ENCODE measurements around the gene DNAH10. TPM values are rescaled to one million over a fixed set of nuclear protein-coding genes. Genes with fewer than 3 reads are reported as not detected.

The DNAH10 gene
- total RNA-seq, 1 donor from 2014 or later: 10.1 TPM

- Histone ChIP-seq H3K27me3 (ENCODE audit: low read depth) (no peaks in the 10 kb centered on the region), H3K27ac (no peak overlapping the region), H3K4me3 (no peak overlapping the region), H3K4me1 (no peaks in the 10 kb centered on the region), H3K36me3 (peaks cover 95% of the 10 kb centered on the region), H3K9me3 (no peaks in the 10 kb centered on the region)
- DNase-seq (no peak), ATAC-seq (no peak)
- TF ChIP-seq CTCF (IDR thresholded peaks at IDR 0.05): no peak
- intact Hi-C loops (cut with DNase I): no loop called here
These were observed 38.3 kb upstream of the DNAH10 start for GRCh38 chr12:123723765-123724164.

GRCh38 chr12:123726244-123726643 is 35.9 kb upstream of the DNAH10 start:
- ATAC-seq: no peak
- Histone ChIP-seq H3K4me3 (no peak overlapping the region), H3K4me1 (no peaks in the 10 kb centered on the region), H3K27me3 (ENCODE audit: low read depth) (no peaks in the 10 kb centered on the region), H3K27ac (no peak overlapping the region), H3K36me3 (peaks cover 99% of the 10 kb centered on the region), H3K9me3 (no peaks in the 10 kb centered on the region)
- no peak for TF ChIP-seq CTCF (IDR thresholded peaks at IDR 0.05)
- no peak for DNase-seq
- intact Hi-C loops (cut with DNase I): no loop called here

- Histone ChIP-seq H3K36me3 (peaks cover 99% of the 10 kb centered on the region), H3K4me3 (no peak overlapping the region), H3K27me3 (ENCODE audit: low read depth) (no peaks in the 10 kb centered on the region), H3K9me3 (no peaks in the 10 kb centered on the region), H3K4me1 (no peaks in the 10 kb centered on the region), H3K27ac (no peak overlapping the region)
- TF ChIP-seq CTCF (IDR thresholded peaks at IDR 0.05): no peak
- DNase-seq: no peak
- intact Hi-C loops (cut with DNase I): no loop called here
- no peak for ATAC-seq
These were observed 35.1 kb upstream of the DNAH10 start for GRCh38 chr12:123726962-123727361.

GRCh38 chr12:123727878-123728277 is 34.2 kb upstream of the DNAH10 start:
- intact Hi-C loops (cut with DNase I): no loop called here
- Histone ChIP-seq H3K36me3 (peaks cover 99% of the 10 kb centered on the region), H3K27ac (no peak overlapping the region), H3K4me1 (no peaks in the 10 kb centered on the region), H3K27me3 (ENCODE audit: low read depth) (no peaks in the 10 kb centered on the region), H3K4me3 (no peak overlapping the region), H3K9me3 (no peaks in the 10 kb centered on the region)
- TF ChIP-seq CTCF (IDR thresholded peaks at IDR 0.05): no peak
- ATAC-seq: no peak
- DNase-seq: no peak

- intact Hi-C loops (cut with DNase I): no loop called here
- H3K27me3 ChIP-seq (ENCODE audit: low read depth): no peaks in the 10 kb centered on the region
- ATAC-seq (no peak), DNase-seq (no peak)
- no peaks in the 10 kb centered on the region for H3K9me3 ChIP-seq
- TF ChIP-seq CTCF (IDR thresholded peaks at IDR 0.05): no peak
- peaks cover 99% of the 10 kb centered on the region for H3K36me3 ChIP-seq
- no peak overlapping the region for H3K4me3 ChIP-seq
- H3K4me1 ChIP-seq: no peaks in the 10 kb centered on the region
- H3K27ac ChIP-seq: no peak overlapping the region
These were observed 30.5 kb upstream of the DNAH10 start for GRCh38 chr12:123731596-123731995.

- no peak for DNase-seq
- no peaks in the 10 kb centered on the region for H3K4me1 ChIP-seq
- no peak for ATAC-seq
- H3K36me3 ChIP-seq: peaks cover 99% of the 10 kb centered on the region
- no peak for TF ChIP-seq CTCF (IDR thresholded peaks at IDR 0.05)
- no peak overlapping the region for H3K4me3 ChIP-seq
- no peaks in the 10 kb centered on the region for H3K9me3 ChIP-seq
- no peaks in the 10 kb centered on the region for H3K27me3 ChIP-seq (ENCODE audit: low read depth)
- intact Hi-C loops (cut with DNase I): no loop called here
- no peak overlapping the region for H3K27ac ChIP-seq
These were observed 29.9 kb upstream of the DNAH10 start for GRCh38 chr12:123732251-123732650.
